ENCODE measurements around the gene GCN1. TPM values are rescaled to one million over a fixed set of nuclear protein-coding genes. Genes with fewer than 3 reads are reported as not detected.

The GCN1 gene
- total RNA-seq, 1 donor: 156 TPM

DNA sequence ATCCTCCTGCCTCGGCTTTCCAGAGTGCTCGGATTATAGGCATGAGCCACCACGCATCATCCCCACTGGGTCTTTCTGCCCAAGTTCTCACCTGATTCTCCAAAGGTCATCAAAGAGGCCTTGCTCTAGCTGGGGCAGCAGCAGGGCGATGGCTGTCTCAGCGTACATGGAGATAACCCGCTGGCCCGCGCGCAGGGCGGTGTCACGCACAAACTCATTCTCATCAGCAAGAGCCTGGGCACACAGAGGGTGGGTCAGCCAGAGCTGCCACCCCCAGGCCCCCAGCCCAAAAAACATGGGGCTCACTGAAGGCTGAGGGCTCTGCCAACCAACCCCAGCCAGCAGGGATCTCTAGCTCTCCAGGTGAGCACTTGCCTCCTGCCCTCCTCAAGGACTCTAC lies 50.3 kb downstream of the GCN1 start:
- DNase-seq (ENCODE audit: low read depth): no peak
- TF ChIP-seq, protein P1, sequence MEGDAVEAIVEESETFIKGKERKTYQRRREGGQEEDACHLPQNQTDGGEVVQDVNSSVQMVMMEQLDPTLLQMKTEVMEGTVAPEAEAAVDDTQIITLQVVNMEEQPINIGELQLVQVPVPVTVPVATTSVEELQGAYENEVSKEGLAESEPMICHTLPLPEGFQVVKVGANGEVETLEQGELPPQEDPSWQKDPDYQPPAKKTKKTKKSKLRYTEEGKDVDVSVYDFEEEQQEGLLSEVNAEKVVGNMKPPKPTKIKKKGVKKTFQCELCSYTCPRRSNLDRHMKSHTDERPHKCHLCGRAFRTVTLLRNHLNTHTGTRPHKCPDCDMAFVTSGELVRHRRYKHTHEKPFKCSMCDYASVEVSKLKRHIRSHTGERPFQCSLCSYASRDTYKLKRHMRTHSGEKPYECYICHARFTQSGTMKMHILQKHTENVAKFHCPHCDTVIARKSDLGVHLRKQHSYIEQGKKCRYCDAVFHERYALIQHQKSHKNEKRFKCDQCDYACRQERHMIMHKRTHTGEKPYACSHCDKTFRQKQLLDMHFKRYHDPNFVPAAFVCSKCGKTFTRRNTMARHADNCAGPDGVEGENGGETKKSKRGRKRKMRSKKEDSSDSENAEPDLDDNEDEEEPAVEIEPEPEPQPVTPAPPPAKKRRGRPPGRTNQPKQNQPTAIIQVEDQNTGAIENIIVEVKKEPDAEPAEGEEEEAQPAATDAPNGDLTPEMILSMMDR (IDR thresholded peaks at IDR 0.05; ENCODE audit: insufficient read depth, low read length): no peak
- H3K4me3 ChIP-seq (ENCODE audit: low read depth, low read length): no peak overlapping the region

DNA sequence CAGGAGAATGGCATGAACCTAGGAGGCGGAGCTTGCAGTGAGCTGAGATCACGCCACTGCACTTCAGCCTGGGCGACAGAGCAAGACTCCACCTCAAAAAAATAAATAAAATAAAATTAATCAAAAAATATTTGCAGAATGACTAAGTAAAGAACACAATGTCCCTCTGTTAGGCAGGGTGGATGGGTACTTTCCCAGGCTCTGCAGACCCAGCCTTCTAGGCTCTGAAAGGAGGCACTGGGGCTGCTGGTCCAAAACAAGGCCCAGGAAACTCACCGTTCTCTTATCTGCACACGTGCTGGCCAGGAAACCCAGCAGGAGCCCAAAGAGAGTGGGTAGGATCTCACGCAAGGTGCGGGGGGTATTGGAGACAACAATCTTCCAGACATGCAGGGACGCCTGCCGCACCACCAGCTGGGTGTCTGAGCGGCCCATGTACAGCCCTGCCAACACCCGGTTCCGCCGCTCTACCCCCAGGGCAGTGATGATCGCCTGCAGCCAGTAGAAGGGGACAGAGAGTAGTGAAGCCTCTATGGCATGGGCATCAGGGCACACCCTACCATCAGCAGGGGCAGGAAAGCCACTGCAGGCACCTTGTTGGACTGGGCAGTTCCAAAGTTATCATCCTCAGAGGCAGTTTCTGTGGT lies 52.2 kb downstream of the GCN1 start:
- no peak for DNase-seq (ENCODE audit: low read depth)
- TF ChIP-seq, protein P1 (IDR thresholded peaks at IDR 0.05; ENCODE audit: insufficient read depth, low read length): no peak
- no peak overlapping the region for H3K4me3 ChIP-seq (ENCODE audit: low read depth, low read length)

DNA sequence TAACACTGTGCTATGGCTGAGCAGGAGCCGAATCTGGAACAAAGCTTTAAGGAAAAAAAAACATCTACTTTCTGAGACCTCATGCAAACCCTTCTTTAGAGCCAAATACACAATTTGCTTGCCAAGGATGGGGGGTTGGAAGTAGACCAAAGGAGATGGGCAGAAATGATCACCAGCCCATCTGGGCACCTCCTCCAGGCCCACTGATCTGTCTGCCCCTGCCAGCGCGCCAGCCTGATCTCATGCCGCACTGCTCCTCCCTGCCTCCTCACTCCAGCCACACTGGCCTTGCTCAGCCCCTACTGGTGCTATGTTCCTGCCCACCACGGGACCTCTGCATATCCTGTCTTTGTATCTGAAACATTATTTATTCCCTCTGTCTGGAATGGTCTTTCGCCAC lies 53.2 kb downstream of the GCN1 start:
- no peak for DNase-seq (ENCODE audit: low read depth)
- TF ChIP-seq, protein P1 (IDR thresholded peaks at IDR 0.05; ENCODE audit: insufficient read depth, low read length): no peak
- no peak overlapping the region for H3K4me3 ChIP-seq (ENCODE audit: low read depth, low read length)

DNA sequence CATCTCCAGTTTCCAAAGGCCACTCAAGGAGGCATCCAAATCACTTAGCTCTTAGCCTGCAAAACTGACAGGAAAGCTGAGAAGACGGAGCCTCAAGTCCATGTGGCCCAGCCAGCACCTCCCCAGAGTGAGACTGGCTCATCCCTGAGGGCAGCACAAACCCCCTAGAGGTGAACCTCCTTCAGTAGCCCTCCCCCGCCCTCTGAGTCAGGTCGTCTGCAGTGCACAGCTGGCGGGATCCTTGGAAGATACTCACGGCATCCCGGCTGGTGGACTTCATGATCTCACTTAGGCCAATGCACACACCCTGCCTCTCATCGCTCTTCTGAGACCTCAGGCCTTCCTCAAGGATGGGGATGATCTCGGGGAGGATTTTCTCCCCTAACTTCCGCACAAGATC lies 53.9 kb downstream of the GCN1 start:
- no peak overlapping the region for H3K4me3 ChIP-seq (ENCODE audit: low read depth, low read length)

DNA sequence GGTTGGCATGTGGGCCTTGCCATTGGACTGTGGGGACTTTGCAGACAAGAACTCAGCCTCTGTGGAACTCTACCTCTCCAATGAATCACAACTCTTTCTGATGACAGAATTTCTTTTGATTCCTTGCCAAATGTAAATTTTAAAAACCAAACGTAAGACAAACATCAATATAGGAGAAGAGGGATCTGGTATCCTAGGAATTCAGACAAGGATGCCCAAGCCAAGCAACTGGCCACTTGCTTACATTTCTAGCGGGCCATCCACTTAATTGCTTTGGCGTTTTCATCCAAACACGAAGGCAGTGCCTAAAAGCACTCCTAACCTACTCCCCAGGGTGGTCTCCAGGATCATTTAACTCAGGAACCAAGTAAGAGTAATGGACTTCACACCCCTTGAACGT lies 54.6 kb downstream of the GCN1 start:
- H3K4me3 ChIP-seq (ENCODE audit: low read depth, low read length): no peak overlapping the region
- TF ChIP-seq, protein P1 (IDR thresholded peaks at IDR 0.05; ENCODE audit: insufficient read depth, low read length): no peak
- no peak for DNase-seq (ENCODE audit: low read depth)

More for the DNA sequence above, 53.9 kb downstream of the GCN1 start:
- DNase-seq (ENCODE audit: low read depth): no peak
- TF ChIP-seq, protein P1 (IDR thresholded peaks at IDR 0.05; ENCODE audit: insufficient read depth, low read length): no peak

DNA sequence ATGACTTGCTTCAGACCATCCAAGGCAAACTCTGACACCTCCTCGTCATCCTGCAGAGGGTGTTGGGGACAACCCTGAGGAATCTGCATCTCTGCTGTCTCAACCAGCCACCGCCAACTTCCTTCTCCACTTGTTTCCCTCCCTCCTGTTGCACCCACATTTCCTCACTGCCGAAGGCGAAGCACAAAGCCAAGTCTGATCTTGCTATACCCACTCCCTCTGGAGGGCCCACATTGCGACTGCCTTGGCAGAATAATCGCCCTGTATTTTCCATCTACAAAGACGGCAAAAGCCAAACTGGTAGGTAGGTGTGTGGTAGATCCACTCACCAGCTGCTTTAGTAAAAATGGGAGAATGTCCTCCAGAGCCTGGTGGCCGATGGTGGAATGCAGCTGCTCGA lies 56.1 kb downstream of the GCN1 start:
- TF ChIP-seq, protein P1 (IDR thresholded peaks at IDR 0.05; ENCODE audit: insufficient read depth, low read length): no peak
- DNase-seq (ENCODE audit: low read depth): no peak
- H3K4me3 ChIP-seq (ENCODE audit: low read depth, low read length): no peak overlapping the region

DNA sequence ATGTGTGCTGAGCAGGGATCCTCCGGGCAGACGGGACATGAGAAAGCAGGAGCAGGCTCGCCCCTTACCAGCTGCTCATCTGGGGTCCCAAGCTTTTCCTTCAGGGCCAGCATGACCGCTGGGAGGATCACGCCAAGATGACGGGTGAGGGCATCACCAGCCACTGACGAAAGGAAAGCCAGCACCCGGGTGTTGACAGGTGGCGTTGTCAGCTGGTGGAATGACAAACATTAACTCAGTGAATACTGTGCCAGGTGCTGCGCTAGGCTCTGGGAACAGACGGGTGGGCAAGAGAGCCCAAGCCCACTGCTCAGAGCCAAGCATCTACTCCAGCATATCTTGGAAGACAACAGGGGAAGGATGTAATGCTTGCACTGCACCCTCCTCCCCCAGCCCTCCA lies 56.7 kb downstream of the GCN1 start:
- H3K4me3 ChIP-seq (ENCODE audit: low read depth, low read length): no peak overlapping the region
- TF ChIP-seq, protein P1 (IDR thresholded peaks at IDR 0.05; ENCODE audit: insufficient read depth, low read length): no peak
- no peak for DNase-seq (ENCODE audit: low read depth)

Measured in fibroblast of the aortic adventitia (primary cell).